Amniotic stem cell (primary cell): Measurements from ENCODE around the gene PTH2R.
"Not testable (repeated sequence)": the region's sequence is repeated elsewhere in the genome, so short reads cannot be mapped to it uniquely, and the experiment has no call there.

ENCODE experiments used
- DNase-seq: peaks from one replicate; lab custom pipeline; 2025; lab: John Stamatoyannopoulos, UW

The PTH2R gene, protein sequence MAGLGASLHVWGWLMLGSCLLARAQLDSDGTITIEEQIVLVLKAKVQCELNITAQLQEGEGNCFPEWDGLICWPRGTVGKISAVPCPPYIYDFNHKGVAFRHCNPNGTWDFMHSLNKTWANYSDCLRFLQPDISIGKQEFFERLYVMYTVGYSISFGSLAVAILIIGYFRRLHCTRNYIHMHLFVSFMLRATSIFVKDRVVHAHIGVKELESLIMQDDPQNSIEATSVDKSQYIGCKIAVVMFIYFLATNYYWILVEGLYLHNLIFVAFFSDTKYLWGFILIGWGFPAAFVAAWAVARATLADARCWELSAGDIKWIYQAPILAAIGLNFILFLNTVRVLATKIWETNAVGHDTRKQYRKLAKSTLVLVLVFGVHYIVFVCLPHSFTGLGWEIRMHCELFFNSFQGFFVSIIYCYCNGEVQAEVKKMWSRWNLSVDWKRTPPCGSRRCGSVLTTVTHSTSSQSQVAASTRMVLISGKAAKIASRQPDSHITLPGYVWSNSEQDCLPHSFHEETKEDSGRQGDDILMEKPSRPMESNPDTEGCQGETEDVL

DNA sequence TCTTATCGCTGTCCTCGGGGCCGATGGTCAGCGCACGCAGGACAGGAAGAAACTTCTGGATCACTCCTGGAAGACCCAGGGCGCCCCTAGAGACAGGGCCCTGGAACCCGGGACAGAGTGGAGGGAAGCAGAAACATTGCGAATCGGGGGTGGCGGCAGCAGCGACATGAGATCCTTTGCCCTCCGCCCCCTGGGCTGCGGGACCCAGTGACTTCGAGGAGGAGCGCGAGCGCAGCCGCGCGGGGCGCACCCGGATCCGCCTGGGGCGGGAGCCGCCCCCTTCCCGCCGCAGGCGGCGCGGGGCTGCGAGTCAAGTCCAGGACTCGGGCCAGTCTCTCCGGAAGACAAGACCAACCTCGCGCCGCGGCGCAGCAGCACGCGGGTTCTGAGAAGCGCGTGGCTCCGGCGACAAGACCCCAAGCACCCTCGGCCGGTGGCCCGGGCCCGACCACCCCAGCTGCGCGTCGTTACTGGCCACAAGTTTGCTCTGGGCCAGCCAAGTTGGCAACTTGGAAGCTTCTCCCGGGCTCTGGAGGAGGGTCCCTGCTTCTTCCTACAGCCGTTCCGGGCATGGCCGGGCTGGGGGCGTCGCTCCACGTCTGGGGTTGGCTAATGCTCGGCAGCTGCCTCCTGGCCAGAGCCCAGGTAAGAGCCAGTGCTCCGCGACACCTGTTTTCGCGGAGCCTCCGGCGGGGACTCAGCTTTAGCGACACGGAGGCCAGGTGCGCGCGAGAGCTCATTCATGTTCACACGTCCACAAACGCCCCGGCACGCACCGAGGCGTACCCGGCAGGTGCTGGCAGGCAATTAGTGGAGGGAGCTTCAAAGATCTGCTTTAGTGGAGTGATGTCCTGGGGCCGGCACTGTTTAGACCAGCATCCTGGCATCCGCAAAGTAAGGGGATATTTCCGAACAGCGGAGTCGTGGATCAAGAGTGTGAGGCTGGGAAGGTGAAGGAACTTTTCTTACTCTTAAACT, at the start of gene PTH2R:
TSS of gene PTH2R (plus strand) at position 319 of the 978 bp plus-strand sequence. CDS start at position 571, 252 bp downstream.
- no peak for DNase-seq

- DNase-seq = no peak
Observed at GRCh38 chr2:208356846-208357574, 49.6 kb upstream of the PTH2R start.

DNA sequence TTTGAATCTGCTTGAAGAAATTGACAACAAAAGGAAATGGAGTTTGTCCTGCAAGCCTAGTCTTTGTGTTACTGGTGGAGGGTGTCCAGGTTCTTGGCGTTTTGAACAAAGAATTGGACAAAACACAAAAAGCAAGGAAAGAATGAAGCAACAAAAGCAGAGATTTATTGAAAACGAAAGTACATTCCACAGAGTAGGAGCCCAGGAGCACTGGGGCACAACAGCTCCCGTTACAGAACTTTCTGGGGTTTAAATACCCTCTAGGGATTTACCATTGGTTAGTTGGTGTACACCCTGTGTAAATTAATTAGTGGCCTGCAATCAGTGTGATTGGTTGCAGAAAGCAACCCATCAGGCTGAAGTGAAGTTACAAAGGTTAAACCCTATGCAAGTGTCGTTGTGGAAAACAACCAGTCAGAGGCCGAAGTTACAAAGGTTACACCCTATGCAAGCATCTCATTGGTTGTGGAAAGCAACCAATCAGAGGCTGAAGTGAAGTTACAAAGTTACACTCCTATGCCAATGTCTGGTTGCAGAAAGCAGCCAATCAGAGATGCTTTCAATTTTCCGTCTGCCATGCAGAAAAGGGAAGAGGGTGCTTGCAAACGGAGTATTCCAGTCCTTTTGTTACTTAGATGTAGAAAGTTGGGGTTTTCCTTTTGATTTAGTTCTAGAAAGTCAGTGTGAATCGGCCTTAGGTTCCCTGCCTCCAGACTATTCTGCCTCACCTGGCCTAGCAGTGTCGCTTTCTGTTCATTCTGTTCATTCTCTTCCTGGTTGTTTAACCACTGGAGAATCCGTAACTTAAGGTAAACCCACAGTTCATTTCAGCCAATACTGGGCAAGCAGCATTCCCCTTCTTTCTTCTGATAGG, 47.6 kb upstream of the PTH2R start:
- DNase-seq = no peak

- DNase-seq = no peak
Observed at GRCh38 chr2:208359632-208359986, 47.0 kb upstream of the PTH2R start.

- DNase-seq = no peak
Observed at GRCh38 chr2:208360259-208361076, 46.1 kb upstream of the PTH2R start.

DNA sequence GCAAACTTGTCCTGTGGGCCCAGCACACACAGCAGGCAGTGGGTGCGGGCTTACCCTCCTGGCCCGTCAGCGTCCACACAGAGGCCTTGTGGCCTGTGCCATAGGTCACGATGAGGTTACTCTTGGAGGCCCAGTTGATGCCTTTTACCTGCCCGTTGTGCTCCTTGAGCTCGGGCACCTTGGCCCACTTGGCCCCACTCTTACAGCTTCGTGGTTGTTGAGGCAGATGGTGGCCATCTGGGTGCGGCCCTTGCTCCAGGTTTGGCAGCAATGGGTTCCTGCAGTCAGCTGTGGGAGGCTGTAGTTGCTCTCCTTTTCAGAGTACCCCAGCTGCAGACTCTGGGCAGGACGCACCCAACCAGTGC, 45.5 kb upstream of the PTH2R start:
- DNase-seq = no peak

DNA sequence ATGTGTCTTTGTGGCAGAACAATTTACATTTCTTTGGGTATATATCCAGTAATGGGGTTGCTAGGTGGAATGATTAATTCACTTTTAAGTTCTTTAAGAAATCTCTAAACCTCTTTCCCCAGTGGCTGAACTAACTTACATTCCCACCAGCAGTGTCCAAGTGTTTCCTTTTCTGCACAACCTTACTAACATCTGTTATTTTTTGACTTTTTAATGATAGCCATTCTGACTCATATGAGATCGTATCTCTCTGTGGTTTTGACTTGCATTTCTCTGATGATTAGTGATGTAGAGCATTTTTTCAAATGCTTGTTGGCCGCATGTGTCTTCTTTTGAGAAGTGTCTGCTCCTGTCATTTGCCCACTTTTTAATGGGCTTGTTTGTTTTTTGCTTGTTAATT, 43.1 kb upstream of the PTH2R start:
- DNase-seq = peak; percentile 17

GRCh38 chr2:208366215-208367127, 40.1 kb upstream of the PTH2R start:
- DNase-seq = no peak

- DNase-seq = no peak
Observed at GRCh38 chr2:208369091-208369490, 37.5 kb upstream of the PTH2R start.

- no peak for DNase-seq
Observed at GRCh38 chr2:208370881-208371633, 35.5 kb upstream of the PTH2R start.

DNA sequence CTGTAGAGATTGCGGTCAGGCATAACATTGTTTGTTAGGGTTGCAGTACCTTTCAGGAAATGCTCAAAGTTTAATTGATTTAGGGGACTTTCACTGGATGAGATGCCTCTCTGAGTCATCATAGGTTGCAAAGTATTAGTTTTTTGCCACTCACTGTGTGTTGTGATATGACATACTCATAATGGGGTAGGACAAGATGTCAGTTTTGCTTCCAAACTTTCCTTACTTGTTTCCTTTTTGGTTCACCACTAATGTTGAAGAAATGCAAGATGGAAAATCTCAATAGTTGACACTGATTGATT, 35.0 kb upstream of the PTH2R start:
- no peak for DNase-seq

DNA sequence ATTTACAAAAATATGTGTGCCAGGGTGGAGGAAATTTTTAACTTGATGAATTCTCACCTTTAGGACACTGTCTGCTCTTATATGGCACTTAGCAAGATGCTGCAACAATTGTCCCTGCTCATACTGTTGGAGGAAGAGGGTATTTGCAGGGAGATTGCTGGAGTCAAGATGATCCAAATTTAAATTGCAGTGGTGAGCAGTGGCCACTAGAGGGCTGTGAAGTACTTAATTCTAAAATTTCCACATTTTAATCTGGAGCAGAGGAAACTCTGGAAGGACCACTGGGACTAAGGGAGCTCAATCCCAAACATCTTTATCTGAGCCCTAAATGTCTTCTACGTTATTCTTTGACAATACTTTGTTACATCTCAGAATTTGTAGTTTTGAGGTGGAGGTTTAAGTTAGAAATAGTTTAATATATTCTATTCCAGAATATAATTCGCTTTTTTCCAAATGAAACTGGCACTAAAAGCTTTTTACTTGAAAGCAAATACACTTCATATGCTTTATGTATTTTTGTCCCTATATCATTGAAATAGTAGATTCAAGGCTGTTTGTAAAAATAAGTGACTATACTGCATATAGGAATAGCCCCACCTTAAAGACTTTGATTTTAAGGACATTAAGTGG, 33.0 kb upstream of the PTH2R start:
- no peak for DNase-seq

DNA sequence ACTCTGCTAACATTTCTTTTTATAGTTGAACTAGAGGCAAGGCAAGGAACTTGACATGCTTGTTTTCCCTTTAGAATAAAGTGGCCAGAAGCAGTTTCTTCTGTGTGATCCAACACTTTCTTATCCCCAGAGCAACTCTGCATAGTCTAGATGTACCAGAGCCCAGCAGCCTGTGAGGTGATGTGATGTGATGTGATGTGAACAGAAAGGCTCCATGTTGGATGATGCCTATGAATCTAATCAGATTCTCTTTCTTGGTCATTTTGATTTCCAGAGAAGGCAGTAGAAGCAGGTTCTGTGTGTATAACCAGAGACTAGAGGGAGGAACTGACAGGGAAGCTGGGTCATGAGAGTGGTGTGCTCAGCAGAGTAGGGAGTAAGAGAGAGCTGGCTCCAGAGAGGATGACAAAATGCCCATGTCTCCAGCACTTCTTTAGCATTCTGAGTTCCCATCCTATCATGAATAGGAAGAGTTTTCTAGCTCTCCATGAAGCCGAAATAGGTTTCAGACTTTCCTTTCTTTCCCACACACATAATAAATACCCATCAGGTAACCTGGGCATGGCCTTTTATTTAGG, 31.0 kb upstream of the PTH2R start:
- no peak for DNase-seq

DNA sequence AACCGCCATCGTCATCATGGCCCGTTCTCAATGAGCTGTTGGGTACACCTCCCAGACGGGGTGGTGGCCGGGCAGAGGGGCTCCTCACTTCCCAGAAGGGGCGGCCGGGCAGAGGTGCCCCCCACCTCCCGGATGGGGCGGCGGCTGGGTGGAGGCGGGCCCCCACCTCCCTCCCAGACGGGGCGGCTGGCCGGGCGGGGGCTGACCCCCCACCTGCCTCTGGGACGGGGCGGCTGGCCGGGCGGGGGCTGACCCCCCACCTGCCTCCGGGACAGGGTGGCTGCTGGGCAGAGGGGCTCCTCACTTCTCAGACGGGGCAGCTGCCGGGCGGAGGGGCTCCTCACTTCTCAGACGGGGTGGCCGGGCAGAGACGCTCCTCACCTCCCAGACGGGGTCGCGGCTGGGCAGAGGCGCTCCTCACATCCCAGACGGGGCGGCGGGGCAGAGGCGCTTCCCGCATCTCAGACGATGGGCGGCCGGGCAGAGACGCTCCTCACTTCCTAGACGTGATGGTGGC, 29.2 kb upstream of the PTH2R start:
- DNase-seq = not testable (repeated sequence)

GRCh38 chr2:208379192-208379591, 27.4 kb upstream of the PTH2R start:
- DNase-seq = no peak

DNA sequence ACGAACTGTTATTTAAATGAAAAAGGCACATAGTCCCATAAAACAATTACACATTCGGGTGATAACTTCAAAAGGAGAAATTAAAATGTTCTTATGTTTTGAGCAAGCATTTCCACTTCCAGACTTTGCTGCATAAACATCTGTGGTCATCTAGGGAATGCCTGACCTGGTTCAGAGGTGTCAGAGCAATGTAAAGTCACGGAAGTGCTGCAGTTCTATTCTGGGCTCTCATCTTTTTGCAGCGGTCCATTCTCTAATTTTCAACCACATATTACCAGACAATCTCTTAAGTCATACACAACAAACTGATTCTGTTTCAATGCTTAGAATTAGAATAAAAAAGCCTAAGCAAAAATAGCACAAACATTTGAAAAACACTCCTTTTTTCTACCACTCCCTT, 22.0 kb upstream of the PTH2R start:
- no peak for DNase-seq

DNA sequence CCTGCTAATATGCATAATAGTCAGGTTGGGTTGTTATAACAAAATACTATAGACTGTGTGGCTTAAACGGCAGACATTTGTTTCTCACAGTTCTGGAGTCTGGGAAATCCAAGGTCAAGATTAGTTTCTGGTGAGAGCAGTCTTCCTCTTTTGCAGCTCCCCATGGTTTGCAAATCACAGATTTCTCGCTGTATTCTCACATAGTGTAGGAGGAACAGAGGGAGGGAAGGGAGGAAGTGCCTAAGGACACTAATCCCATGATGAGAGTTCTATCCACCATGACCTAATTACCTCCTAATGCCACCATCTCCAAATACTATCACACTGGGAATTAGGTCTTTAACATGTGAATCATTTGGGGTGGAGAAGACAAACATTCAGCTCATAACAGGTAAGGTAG, 20.1 kb upstream of the PTH2R start:
- DNase-seq = no peak
